Subcutaneous abdominal adipose tissue (tissue), 5 donors: ENCODE measurements around the gene PARM1.

Experiments used
- H3K27ac ChIP-seq: one replicate; pipeline ENCODE4 v1.7.0; 2013; ENCODE audit warnings: low read depth, mild to moderate bottlenecking, inconsistent platforms, low read length, moderate library complexity
- H3K27me3 ChIP-seq, 5 donors: one replicate each; pipeline ENCODE4 v1.7.0; 2013; ENCODE audit warnings: low read length in 5 of 5, inconsistent platforms in 1 of 5; ENCODE audit not compliant: control insufficient read depth in 5 of 5, insufficient read depth in 4 of 5
- H3K36me3 ChIP-seq, 5 donors: one replicate each; pipeline ENCODE4 v1.7.0; 2013; ENCODE audit warnings: low read length in 5 of 5; ENCODE audit not compliant: control insufficient read depth in 5 of 5, insufficient read depth in 5 of 5
- H3K4me1 ChIP-seq, 5 donors: one replicate each; pipeline ENCODE4 v1.7.0; 2013; ENCODE audit warnings: low read length in 5 of 5, mild to moderate bottlenecking in 3 of 5, moderate library complexity in 1 of 5; ENCODE audit not compliant: control insufficient read depth in 5 of 5, insufficient read depth in 5 of 5
- H3K4me3 ChIP-seq, 5 donors: one replicate each; pipeline ENCODE4 v1.7.0; 2013; ENCODE audit warnings: low read length in 5 of 5, low read depth in 1 of 5
- H3K9ac ChIP-seq, 5 donors: one replicate each; pipeline ENCODE4 v1.7.0; 2013; ENCODE audit warnings: low read length in 5 of 5, mild to moderate bottlenecking in 4 of 5, moderate library complexity in 3 of 5
- H3K9me3 ChIP-seq, 5 donors: one replicate each; pipeline ENCODE4 v1.7.0; 2013; ENCODE audit warnings: low read length in 5 of 5; ENCODE audit not compliant: control insufficient read depth in 5 of 5
- donor health status: healthy.
- donor health status: healthy.
- donor health status: healthy.
- donor health status: healthy.
- donor health status: healthy.

The PARM1 gene

DNA sequence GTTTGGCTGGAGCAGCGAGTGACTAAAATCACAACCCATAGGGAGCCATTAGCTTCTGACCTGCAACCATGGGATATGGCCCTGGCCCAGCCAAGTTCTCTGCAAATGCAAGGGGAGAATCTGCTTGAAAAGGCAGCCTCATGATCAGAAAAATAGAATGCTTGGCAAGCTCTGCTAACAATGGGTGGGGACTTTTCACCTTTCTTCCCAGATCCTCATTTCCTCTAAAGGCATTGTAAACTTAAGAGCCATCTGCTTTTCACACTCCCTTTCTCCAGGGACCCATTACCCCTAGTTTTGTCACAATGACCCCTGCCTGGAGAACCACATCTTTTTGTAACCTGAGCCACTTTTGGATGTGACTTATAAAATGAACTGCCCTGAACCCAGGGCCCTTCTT is 104.3 kb downstream of the PARM1 start:
- H3K36me3 ChIP-seq = no peaks in the 10 kb centered on the region
- H3K27me3 ChIP-seq = no peaks in the 10 kb centered on the region
- H3K4me1 ChIP-seq = peaks cover 4 to 39% (median 13%) of the 10 kb centered on the region in 5 donors
- no peaks in the 10 kb centered on the region for H3K9me3 ChIP-seq
- no peak overlapping the region for H3K9ac ChIP-seq
- H3K27ac ChIP-seq = peak overlapping the region; percentile 59
- H3K4me3 ChIP-seq = no peak overlapping the region

DNA sequence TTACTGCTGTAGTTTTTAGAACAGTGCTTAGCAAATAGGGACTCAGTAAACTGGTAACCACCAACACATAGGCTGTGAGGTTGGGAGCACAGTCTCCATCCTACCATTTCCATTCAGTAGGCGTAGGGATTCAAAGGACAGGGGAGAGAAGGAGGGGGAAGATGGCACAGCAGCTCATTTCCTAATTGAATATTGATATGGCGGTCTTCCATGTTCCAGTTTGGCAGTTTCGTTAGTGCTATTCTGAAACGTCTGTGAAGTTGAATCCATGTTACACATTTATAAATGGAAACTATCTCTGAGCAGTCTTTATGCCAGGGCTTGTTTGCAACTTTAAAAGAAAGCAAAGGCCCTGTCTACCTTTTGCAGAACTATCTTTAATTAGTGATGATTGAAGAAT is 105.5 kb downstream of the PARM1 start:
- no peak overlapping the region for H3K4me3 ChIP-seq
- no peaks in the 10 kb centered on the region for H3K9me3 ChIP-seq
- peaks cover 4 to 39% (median 13%) of the 10 kb centered on the region in 5 donors for H3K4me1 ChIP-seq
- H3K36me3 ChIP-seq = no peaks in the 10 kb centered on the region
- peak overlapping the region; percentile 59 for H3K27ac ChIP-seq
- no peaks in the 10 kb centered on the region for H3K27me3 ChIP-seq
- no peak overlapping the region for H3K9ac ChIP-seq

DNA sequence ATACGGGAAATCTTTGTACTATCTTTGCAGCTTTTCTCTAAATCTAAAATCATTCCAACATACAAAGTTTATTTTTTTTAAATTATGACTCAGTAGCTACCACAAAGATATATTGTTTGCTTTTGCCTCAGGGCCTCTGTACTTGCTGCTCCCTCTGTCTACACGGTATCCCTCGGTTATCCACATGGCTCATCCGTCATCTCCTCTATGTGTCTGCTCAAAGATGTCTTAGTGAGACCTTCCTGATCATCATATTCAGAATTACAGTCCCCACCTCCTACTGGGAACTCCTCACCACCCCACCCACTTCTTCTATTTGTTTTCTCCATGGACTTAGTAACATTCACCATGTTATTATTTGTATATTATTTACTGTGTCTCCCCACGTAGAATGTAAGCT is 107.8 kb downstream of the PARM1 start:
- Histone ChIP-seq H3K4me1 (peaks cover 2 to 27% (median 13%) of the 10 kb centered on the region in 5 donors), H3K9ac (no peak overlapping the region), H3K27me3 (no peaks in the 10 kb centered on the region), H3K9me3 (no peaks in the 10 kb centered on the region), H3K36me3 (no peaks in the 10 kb centered on the region), H3K27ac (no peak overlapping the region), H3K4me3 (no peak overlapping the region)

DNA sequence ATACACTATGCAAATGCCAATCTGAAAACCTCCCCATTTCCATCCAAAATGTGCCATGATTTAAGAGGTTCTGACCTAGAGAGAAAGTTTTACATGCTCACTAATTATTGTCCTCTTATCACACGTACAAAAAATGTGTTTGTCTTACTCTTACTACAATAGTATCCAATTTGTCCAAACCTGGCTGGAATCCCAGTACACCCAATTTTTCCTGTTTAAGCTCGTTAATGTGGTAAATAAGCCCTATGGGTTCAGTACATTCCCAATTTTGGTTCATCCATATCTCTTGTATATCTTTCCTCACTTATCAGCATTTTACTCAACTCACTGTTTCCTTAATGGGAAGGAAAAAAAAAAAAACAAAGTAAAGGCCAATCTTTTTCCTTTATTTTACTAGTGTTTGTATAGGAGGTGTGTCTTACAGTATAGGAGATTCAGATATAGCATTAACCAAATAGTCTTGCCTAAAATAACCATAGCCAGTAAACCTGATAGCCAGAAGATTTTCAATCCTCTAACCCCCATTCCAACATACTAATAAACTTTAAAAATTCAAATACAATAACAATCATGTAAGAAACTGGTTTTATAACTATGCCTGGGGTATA is 109.8 kb downstream of the PARM1 start:
- Histone ChIP-seq H3K27me3 (no peaks in the 10 kb centered on the region), H3K27ac (no peak overlapping the region), H3K36me3 (peaks cover 0 to 8% (median 0%) of the 10 kb centered on the region in 5 donors), H3K9ac (no peak overlapping the region), H3K4me3 (no peak overlapping the region), H3K9me3 (no peaks in the 10 kb centered on the region), H3K4me1 (peaks cover 0 to 8% (median 2%) of the 10 kb centered on the region in 5 donors)

DNA sequence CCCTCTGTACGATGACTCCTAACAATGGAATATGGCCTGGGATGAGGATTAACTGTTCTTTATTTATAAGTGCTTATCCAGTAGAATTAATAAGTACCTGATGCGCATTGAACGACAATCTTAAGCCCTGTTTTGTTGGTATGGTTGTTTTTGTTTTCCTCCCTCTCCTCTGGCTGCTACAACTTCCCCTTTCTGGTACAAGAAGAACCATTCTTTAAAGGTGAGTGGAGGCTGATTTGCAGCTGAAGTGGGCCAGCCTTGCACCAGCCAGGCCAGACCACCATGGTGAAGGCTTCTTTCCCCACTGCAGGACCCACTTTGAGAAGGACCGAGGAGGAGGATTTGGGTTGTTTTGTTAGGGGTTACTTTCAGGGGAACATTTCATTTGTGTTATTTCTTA is 113.3 kb downstream of the PARM1 start:
- Histone ChIP-seq H3K36me3 (peaks cover 0 to 10% (median 0%) of the 10 kb centered on the region in 5 donors), H3K9ac (no peak overlapping the region), H3K27me3 (no peaks in the 10 kb centered on the region), H3K4me1 (peaks cover 0 to 2% (median 0%) of the 10 kb centered on the region in 5 donors), H3K4me3 (no peak overlapping the region), H3K27ac (no peak overlapping the region), H3K9me3 (no peaks in the 10 kb centered on the region)

DNA sequence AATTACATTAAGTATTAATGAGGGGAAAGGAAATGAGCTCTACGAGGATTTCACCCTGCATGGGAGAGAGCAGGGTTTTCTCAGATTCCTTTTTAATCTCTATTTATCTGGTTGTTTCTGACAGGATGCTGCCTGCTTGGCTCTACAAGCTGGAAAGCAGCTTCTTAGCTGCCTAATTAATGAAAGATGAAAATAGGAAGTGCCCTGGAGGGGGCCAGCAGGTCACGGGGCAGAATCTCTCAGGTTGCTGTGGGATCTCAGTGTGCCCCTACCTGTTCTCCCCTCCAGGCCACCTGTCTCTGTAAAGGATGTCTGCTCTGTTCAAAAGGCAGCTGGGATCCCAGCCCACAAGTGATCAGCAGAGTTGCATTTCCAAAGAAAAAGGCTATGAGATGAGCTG is 113.7 kb downstream of the PARM1 start:
- Histone ChIP-seq H3K27ac (no peak overlapping the region), H3K4me3 (no peak overlapping the region), H3K36me3 (peaks cover 0 to 10% (median 0%) of the 10 kb centered on the region in 5 donors), H3K27me3 (no peaks in the 10 kb centered on the region), H3K9ac (no peak overlapping the region), H3K9me3 (no peaks in the 10 kb centered on the region), H3K4me1 (peaks cover 0 to 2% (median 0%) of the 10 kb centered on the region in 5 donors)

DNA sequence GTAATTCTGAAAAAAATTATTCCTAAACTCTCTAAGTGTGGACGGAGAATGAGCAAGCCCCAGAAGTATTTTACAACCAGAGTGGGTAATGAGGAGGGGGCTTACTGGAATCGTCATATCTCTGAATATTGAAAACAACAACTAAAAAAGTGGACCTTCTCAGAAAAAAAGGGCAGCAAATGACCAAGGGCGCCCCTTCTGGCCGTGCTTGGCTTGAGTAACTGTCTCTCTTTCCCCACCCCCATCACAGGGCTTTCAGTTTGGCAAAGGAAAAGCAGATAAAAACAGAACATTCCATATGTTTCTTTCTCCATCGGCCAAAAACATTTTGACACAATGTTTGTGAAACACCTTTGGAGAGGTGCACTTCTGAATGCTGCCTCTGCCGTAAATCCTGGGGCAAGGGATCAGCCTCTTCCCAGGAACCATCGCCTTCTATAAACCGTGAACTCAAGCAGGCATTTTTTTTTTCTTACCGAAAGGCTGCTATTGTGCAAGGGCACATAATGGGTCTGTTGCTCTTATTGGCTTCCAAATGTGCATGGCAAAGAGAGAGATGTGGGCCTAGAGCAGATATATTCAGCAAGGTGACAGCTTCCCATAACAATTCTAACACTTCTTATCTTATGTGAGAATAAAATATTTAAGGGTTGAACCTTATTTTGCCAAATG is 115.4 kb downstream of the PARM1 start:
- H3K4me1 ChIP-seq = peaks cover 0 to 2% (median 0%) of the 10 kb centered on the region in 5 donors
- no peak overlapping the region for H3K9ac ChIP-seq
- H3K27me3 ChIP-seq = no peaks in the 10 kb centered on the region
- no peak overlapping the region for H3K27ac ChIP-seq
- H3K9me3 ChIP-seq = no peaks in the 10 kb centered on the region
- peaks cover 0 to 10% (median 0%) of the 10 kb centered on the region in 5 donors for H3K36me3 ChIP-seq
- no peak overlapping the region for H3K4me3 ChIP-seq

DNA sequence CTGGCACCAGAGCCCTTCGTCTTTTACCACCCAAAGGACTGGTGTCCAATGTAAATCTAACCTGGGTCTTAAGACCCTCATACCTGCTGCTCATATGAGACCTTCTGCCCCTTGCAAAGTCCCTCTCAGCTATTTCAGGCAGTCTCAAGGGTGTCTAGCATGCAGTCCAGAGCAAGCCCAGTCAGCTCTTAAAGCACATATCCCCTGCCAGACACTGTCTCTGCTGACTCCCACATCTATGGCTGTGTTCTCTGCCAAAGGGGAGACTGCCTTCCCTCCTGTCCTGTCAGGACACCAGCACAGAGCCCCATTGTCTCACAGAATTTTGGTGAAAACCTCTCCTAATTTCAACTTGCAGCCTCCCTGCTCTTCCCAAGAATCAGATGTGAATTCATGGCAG is 118.5 kb downstream of the PARM1 start:
- Histone ChIP-seq H3K9ac (no peak overlapping the region), H3K9me3 (no peaks in the 10 kb centered on the region), H3K36me3 (peaks cover 0 to 8% (median 0%) of the 10 kb centered on the region in 5 donors), H3K27me3 (no peaks in the 10 kb centered on the region), H3K4me3 (no peak overlapping the region), H3K4me1 (no peaks in the 10 kb centered on the region), H3K27ac (no peak overlapping the region)

DNA sequence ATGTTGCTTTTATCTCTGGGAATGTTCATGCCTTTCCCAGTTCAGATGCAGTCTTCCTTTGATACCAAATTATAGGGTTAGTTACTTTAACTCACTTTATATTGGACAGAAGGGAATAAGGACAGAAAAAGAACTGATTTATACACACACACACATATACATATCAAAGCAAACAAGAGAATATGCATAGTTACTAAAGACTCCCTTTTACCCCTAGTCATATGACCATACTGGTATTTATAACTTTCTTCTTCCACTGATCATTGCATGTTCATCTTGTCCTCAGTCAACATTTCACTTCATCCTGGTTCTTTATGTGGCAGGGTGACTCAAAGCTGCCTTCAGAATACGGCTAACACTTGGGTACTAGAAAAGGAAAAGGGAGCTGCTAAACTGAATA is 120.4 kb downstream of the PARM1 start:
- Histone ChIP-seq H3K36me3 (peaks cover 0 to 7% (median 0%) of the 10 kb centered on the region in 5 donors), H3K4me1 (no peaks in the 10 kb centered on the region), H3K4me3 (no peak overlapping the region), H3K27me3 (no peaks in the 10 kb centered on the region), H3K9me3 (no peaks in the 10 kb centered on the region), H3K27ac (no peak overlapping the region), H3K9ac (no peak overlapping the region)

DNA sequence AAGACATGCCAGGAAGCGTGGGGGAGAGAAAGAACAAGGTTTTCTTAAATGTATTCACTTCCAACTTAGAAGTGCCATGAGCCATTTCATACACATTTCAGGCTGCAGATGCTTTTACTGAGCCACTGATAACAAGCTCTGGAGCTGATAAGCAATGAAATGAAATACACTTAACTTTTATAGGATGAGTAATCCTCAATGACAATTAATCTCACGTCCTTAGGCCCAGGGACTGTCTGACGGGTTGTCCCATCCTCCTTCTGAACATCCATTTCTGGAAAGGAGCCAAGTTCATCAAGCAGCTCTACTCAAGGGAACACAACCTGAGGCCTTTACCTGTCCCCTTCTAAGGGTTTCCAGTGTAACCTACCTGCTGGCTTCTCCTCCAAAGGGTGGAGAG is 121.2 kb downstream of the PARM1 start:
- no peak overlapping the region for H3K4me3 ChIP-seq
- no peaks in the 10 kb centered on the region for H3K9me3 ChIP-seq
- H3K36me3 ChIP-seq = peaks cover 0 to under 1% (median 0%) of the 10 kb centered on the region in 5 donors
- H3K4me1 ChIP-seq = no peaks in the 10 kb centered on the region
- no peak overlapping the region for H3K9ac ChIP-seq
- H3K27me3 ChIP-seq = no peaks in the 10 kb centered on the region
- H3K27ac ChIP-seq = no peak overlapping the region
